Activated T-helper 1 cell treated with anti-CD3 and anti-CD28 coated beads, Interleukin-2, amount 50 U/mL, for 16 hours (primary cell): ENCODE results near the gene IRF1.

Source experiments
- DNase-seq, 2 donors: peaks; one replicate each; pipeline ENCODE4 v3.0.0-alpha.2; 2020; ENCODE audit warnings: low read depth in 1 of 2, low spot score in 1 of 2

The IRF1 gene

GRCh38 chr5:132501629-132501956 is 11.0 kb upstream of the IRF1 start:
- no peak for DNase-seq

GRCh38 chr5:132500931-132501628 is 10.5 kb upstream of the IRF1 start:
- DNase-seq = peak; percentile 46 to 71

GRCh38 chr5:132500244-132500930 is 9.8 kb upstream of the IRF1 start:
- no peak for DNase-seq

GRCh38 chr5:132499440-132500243 is 9.1 kb upstream of the IRF1 start:
- DNase-seq = no peak

GRCh38 chr5:132498686-132499271 is 8.2 kb upstream of the IRF1 start:
- DNase-seq = no peak

GRCh38 chr5:132498152-132498551 is 7.6 kb upstream of the IRF1 start:
- DNase-seq = no peak

GRCh38 chr5:132497488-132497997 is 7.0 kb upstream of the IRF1 start:
- DNase-seq = no peak

- DNase-seq = peak in 1 of 2 donors; percentile 58
Measured at GRCh38 chr5:132496631-132497487, 6.3 kb upstream of the IRF1 start.

- peak; percentile 65 to 82 for DNase-seq
Measured at GRCh38 chr5:132496191-132496630, 5.6 kb upstream of the IRF1 start.

GRCh38 chr5:132495667-132496190 is 5.2 kb upstream of the IRF1 start:
- peak in 1 of 2 donors; percentile 72 for DNase-seq

GRCh38 chr5:132493821-132494220 is 3.2 kb upstream of the IRF1 start:
- DNase-seq = no peak

- no peak for DNase-seq
Measured at GRCh38 chr5:132493241-132493640, 2.7 kb upstream of the IRF1 start.

GRCh38 chr5:132492386-132493125 is 2.0 kb upstream of the IRF1 start:
- DNase-seq = no peak

GRCh38 chr5:132491368-132492364 is 1.1 kb upstream of the IRF1 start:
- no peak for DNase-seq

GRCh38 chr5:132489871-132490483 is 596 bp downstream of the IRF1 start:
- DNase-seq = no peak

GRCh38 chr5:132489051-132489770 is 1.4 kb downstream of the IRF1 start:
- no peak for DNase-seq

- no peak for DNase-seq
Measured at GRCh38 chr5:132488590-132488989, 2.0 kb downstream of the IRF1 start.
